VCaP (cell line): Measurements from ENCODE around the gene SLC26A9.

Source experiments
- H3K27ac ChIP-seq: fragments of 450-650 bp; 2 replicates; pipeline ENCODE4 v1.5.1; 2017
- CTCF ChIP-seq: fragments of 450-650 bp; conservative IDR thresholded peaks from 2 replicates; pipeline ENCODE4 v1.5.1; 2017; ENCODE audit warnings: mild to moderate bottlenecking, moderate library complexity

Gene SLC26A9

DNA sequence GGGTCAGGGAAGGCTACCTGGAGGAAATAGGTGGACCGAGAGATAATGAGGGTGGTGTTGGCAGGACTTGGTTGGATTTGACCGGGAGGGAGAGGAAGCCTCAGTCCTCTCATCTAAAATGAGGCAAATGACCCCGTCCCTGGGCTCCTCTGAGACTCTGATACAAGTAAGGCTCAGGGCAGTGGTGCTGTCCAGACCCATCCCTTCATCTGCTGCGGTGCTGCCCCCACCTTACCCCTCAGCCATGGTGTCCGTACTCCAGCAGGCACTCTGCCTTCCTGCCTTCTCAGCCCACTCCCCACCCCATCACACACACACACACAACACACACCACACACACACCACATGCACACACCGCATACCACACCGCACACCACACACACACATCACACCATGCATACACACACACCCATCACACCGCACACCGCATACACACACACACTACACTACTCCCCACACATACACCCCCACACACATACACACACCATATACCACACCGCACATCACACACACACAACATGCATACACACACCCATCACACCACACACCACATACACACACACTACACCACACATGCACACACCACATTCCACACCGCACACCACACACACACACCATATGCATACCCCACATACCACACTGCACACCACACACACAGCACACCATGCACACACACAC is 29.4 kb upstream of the SLC26A9 start:
- no peak overlapping the region for H3K27ac ChIP-seq
- no peak for TF ChIP-seq CTCF

DNA sequence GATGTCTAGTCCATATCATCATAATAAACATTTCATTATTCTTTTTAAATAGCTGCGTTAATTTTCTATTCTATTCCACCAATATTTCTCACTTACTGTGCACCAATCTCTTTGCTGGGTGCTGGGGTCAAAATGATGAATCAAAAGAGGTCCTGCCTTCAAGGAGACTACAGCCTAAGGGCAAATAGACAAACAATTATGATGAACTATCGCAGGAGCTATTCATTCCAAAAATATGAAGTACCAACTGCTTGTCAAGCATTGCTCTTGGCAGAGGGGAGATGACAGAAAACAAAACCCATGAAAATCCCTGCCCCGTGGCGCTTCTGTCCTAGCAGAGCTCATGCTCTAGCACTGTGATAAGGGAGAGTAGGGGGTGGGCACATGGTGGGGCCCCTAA is 28.8 kb upstream of the SLC26A9 start:
- no peak overlapping the region for H3K27ac ChIP-seq

GRCh38 chr1:205971082-205971481 is 27.8 kb upstream of the SLC26A9 start:
- TF ChIP-seq CTCF: no peak
- peak overlapping the region; percentile 31; the same call in 1 of the 2 replicates for H3K27ac ChIP-seq

More for the DNA sequence above, 28.8 kb upstream of the SLC26A9 start:
- no peak for TF ChIP-seq CTCF

- TF ChIP-seq CTCF: no peak
- peak overlapping the region; percentile 31; the same call in 1 of the 2 replicates for H3K27ac ChIP-seq
Observed at GRCh38 chr1:205970486-205970885, 27.2 kb upstream of the SLC26A9 start.

DNA sequence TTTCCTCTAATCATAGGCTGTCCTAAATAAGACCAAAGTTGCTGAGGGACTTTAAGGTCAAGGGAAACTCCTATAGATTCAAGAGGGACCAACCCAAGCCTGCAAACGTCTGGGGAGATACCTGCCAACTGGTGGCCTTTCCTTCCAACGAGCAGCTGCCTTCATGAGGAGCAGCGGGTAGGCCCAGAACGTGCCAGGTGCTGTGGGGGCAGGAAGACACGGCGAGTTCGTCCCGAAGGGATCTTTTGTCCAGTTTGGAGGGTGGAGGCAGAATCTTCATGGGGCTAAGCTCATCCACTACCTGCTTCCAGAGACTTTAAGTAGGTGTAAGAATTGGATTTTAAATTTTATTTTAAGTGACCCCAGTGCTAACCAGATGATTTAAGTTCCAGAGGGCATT is 26.0 kb upstream of the SLC26A9 start:
- TF ChIP-seq CTCF: no peak
- H3K27ac ChIP-seq: no peak overlapping the region

DNA sequence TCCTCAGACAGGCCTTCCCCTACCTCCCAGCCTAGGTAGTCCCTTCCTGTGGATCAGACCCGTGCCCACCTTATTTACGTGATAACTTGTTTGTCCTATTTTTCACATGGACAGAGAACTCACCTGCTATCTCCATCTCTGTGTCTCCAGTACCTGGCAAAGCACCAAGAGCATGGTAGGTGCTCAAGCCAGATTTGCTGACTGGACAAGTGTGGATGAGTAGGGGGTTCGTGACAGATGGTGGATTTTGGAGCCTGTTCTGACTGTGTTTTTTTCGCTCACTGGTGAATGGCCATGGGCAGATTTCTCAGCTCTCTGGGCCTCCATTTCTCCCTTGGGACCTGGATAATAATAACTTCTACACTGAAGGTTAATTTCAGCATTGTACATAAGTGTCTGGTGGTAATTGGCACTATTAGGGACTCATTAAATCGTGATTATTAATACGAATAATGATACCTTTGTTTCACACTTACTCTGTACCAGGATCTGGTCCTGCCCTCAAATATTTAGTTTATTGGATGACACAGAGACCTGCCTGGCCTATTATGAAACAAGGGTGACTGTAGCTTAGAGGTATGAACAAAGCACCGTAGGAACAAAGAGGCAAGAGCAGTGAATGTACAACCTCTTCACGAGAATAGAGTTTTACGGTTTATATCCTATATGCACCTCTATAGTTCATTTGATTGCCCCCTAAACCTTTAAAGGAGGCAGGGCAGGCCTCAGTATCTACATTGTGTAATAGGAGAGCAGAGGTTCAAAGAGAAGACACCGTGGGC is 24.5 kb upstream of the SLC26A9 start:
- H3K27ac ChIP-seq: no peak overlapping the region
- no peak for TF ChIP-seq CTCF

- TF ChIP-seq CTCF: no peak
- no peak overlapping the region for H3K27ac ChIP-seq
Observed at GRCh38 chr1:205965036-205965884, 22.0 kb upstream of the SLC26A9 start.
